GM21619 (cell line): ENCODE data around the gene R3HDM2.
A peak's percentile ranks its signal among the peaks of the same experiment; 100 is the strongest.

Experiments used
- ATAC-seq: cut with Tn5 transposase; IDR thresholded peaks from one replicate; pipeline ENCODE4 v1.9.1; 2021; ENCODE audit not compliant: unreplicated experiment

Gene R3HDM2

GRCh38 chr12:57467212-57467874 lies 36.5 kb upstream of the R3HDM2 start:
- no peak for ATAC-seq

GRCh38 chr12:57465747-57466505 lies 35.1 kb upstream of the R3HDM2 start:
- ATAC-seq: no peak

GRCh38 chr12:57465030-57465746 lies 34.3 kb upstream of the R3HDM2 start:
- no peak for ATAC-seq

GRCh38 chr12:57464569-57464968 lies 33.7 kb upstream of the R3HDM2 start:
- ATAC-seq: no peak

- ATAC-seq: no peak
Observed at GRCh38 chr12:57462912-57463253, 32.0 kb upstream of the R3HDM2 start.

GRCh38 chr12:57462251-57462911 lies 31.5 kb upstream of the R3HDM2 start:
- peak; percentile 51 for ATAC-seq

GRCh38 chr12:57461917-57462250 lies 31.0 kb upstream of the R3HDM2 start:
- no peak for ATAC-seq

GRCh38 chr12:57461276-57461916 lies 30.6 kb upstream of the R3HDM2 start:
- ATAC-seq: no peak

- ATAC-seq: no peak
Observed at GRCh38 chr12:57460841-57461275, 30.0 kb upstream of the R3HDM2 start.

- ATAC-seq: no peak
Observed at GRCh38 chr12:57460468-57460784, 29.6 kb upstream of the R3HDM2 start.

- no peak for ATAC-seq
Observed at GRCh38 chr12:57459750-57460467, 29.1 kb upstream of the R3HDM2 start, which contains the start of gene GLI1. GLI1 (plus strand) TSS chr12:57459785; CDS start chr12:57463692, 3,907 bp downstream.

GRCh38 chr12:57459055-57459749 lies 28.4 kb upstream of the R3HDM2 start:
- peak; percentile 51 for ATAC-seq

- ATAC-seq: no peak
Observed at GRCh38 chr12:57458665-57459054, 27.8 kb upstream of the R3HDM2 start.

GRCh38 chr12:57456737-57457490 lies 26.1 kb upstream of the R3HDM2 start:
- ATAC-seq: no peak

GRCh38 chr12:57456145-57456700 lies 25.4 kb upstream of the R3HDM2 start:
- ATAC-seq: peak; percentile 34

GRCh38 chr12:57455374-57456144 lies 24.7 kb upstream of the R3HDM2 start:
- ATAC-seq: no peak

GRCh38 chr12:57454566-57455373 lies 23.9 kb upstream of the R3HDM2 start, which contains the start of gene INHBE:
INHBE (plus strand) TSS chr12:57455307; CDS start chr12:57455537, 230 bp downstream.
- no peak for ATAC-seq
